ENCODE data around the gene FZD2.
"Not testable (repeated sequence)": the region's sequence is repeated elsewhere in the genome, so short reads cannot be mapped to it uniquely, and the experiment has no call there.

Gene FZD2

GRCh38 chr17:44575403-44575802 lies 18.1 kb downstream of the FZD2 start:
- DNase-seq (ENCODE audit: low read depth) = no peak

GRCh38 chr17:44578947-44579346 lies 21.7 kb downstream of the FZD2 start:
- DNase-seq (ENCODE audit: low read depth) = no peak

- no peak for DNase-seq (ENCODE audit: low read depth)
These were observed 24.6 kb downstream of the FZD2 start for GRCh38 chr17:44581868-44582267.

GRCh38 chr17:44584443-44584842 lies 27.2 kb downstream of the FZD2 start:
- no peak for DNase-seq (ENCODE audit: low read depth)

- DNase-seq (ENCODE audit: low read depth) = no peak
These were observed 28.0 kb downstream of the FZD2 start for GRCh38 chr17:44585315-44585714.

GRCh38 chr17:44587339-44587738 lies 30.1 kb downstream of the FZD2 start:
- DNase-seq (ENCODE audit: low read depth) = no peak

GRCh38 chr17:44589316-44590071 lies 32.2 kb downstream of the FZD2 start:
- DNase-seq (ENCODE audit: low read depth) = no peak

GRCh38 chr17:44590072-44590462 lies 32.8 kb downstream of the FZD2 start:
- not testable (repeated sequence) for DNase-seq (ENCODE audit: low read depth)

- DNase-seq (ENCODE audit: low read depth) = not testable (repeated sequence)
These were observed 33.5 kb downstream of the FZD2 start for GRCh38 chr17:44590762-44591161.

- DNase-seq (ENCODE audit: low read depth) = no peak
These were observed 33.9 kb downstream of the FZD2 start for GRCh38 chr17:44591206-44591605.

- DNase-seq (ENCODE audit: low read depth) = no peak
These were observed 35.9 kb downstream of the FZD2 start for GRCh38 chr17:44593156-44593555.

- DNase-seq (ENCODE audit: low read depth) = no peak
These were observed 38.0 kb downstream of the FZD2 start for GRCh38 chr17:44595216-44595775.

GRCh38 chr17:44598329-44598728 lies 41.0 kb downstream of the FZD2 start:
- DNase-seq (ENCODE audit: low read depth) = no peak

- no peak for DNase-seq (ENCODE audit: low read depth)
These were observed 41.6 kb downstream of the FZD2 start for GRCh38 chr17:44598932-44599297.

- no peak for DNase-seq (ENCODE audit: low read depth)
These were observed 42.3 kb downstream of the FZD2 start for GRCh38 chr17:44599298-44600175.

- no peak for DNase-seq (ENCODE audit: low read depth)
These were observed 44.3 kb downstream of the FZD2 start for GRCh38 chr17:44601539-44601938.

GRCh38 chr17:44601973-44602372 lies 44.7 kb downstream of the FZD2 start:
- DNase-seq (ENCODE audit: low read depth) = no peak

- DNase-seq (ENCODE audit: low read depth) = no peak
These were observed 45.1 kb downstream of the FZD2 start for GRCh38 chr17:44602390-44602789.

- no peak for DNase-seq (ENCODE audit: low read depth)
These were observed 45.7 kb downstream of the FZD2 start for GRCh38 chr17:44602970-44603369.

- no peak for DNase-seq (ENCODE audit: low read depth)
These were observed 47.0 kb downstream of the FZD2 start for GRCh38 chr17:44604116-44604761.

- no peak for DNase-seq (ENCODE audit: low read depth)
These were observed 47.6 kb downstream of the FZD2 start for GRCh38 chr17:44604768-44605485.

GRCh38 chr17:44606658-44607057 lies 49.4 kb downstream of the FZD2 start:
- DNase-seq (ENCODE audit: low read depth) = no peak
